Measurements from ENCODE around the gene ANTXR2.

DNA sequence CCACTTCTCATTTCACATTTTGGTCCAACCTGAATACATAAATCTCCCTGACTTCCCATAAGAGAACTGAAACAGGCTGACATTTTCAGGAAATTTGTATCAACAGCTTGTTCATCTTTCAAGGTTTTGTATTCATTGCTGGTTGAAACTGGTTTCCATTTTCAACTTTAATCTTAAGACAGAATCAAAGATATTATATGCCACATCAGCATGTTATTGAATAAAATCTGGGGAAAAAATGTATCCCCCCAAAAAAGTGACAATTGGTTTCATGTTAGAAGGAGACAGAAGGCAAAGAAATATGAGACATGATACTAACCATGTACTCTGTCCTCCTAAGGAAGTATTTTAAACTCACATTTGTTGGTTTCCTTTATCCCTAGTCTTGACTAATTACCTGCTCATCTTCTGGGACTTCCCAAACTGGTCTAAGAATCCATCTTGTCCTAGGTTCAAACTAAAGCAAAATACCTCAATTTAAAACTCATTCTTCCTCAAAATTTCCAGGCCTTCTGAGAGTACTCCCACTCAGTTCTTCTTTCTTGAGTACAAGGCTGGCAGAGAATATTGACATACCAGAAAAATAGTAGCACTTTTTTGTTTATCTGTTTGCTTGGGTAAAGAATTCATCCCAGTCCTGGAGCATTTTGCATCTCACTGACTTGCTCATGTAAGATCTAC, 3.1 kb upstream of the ANTXR2 start:
- TF ChIP-seq, protein P1, sequence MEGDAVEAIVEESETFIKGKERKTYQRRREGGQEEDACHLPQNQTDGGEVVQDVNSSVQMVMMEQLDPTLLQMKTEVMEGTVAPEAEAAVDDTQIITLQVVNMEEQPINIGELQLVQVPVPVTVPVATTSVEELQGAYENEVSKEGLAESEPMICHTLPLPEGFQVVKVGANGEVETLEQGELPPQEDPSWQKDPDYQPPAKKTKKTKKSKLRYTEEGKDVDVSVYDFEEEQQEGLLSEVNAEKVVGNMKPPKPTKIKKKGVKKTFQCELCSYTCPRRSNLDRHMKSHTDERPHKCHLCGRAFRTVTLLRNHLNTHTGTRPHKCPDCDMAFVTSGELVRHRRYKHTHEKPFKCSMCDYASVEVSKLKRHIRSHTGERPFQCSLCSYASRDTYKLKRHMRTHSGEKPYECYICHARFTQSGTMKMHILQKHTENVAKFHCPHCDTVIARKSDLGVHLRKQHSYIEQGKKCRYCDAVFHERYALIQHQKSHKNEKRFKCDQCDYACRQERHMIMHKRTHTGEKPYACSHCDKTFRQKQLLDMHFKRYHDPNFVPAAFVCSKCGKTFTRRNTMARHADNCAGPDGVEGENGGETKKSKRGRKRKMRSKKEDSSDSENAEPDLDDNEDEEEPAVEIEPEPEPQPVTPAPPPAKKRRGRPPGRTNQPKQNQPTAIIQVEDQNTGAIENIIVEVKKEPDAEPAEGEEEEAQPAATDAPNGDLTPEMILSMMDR (conservative IDR thresholded peaks at IDR 0.05; ENCODE audit: low read length), result no peak
- TF ChIP-seq EZH2phosphoT487 (IDR thresholded peaks at IDR 0.05; ENCODE audit: borderline replicate concordance, low read depth, low read length), result no peak
